MCF 10A (cell line): ENCODE measurements around the gene FOXP3. TPM values are rescaled to one million over a fixed set of nuclear protein-coding genes. Genes with fewer than 3 reads are reported as not detected.

Experiments
- BruUV-seq: library from RNA; stranded (reverse); fragments of 400-500 nt; replicated peaks from 2 replicates; lab custom pipeline; 2021; lab: Mats Ljungman, UMichigan
- CTCF ChIA-PET: fragments of 300-600 bp; sonication (Branson Sonifier 250); formaldehyde crosslinking; extraction: SDS; loops from one replicate; lab custom pipeline; 2021; ENCODE audit warnings: antibody characterized with exemption, inconsistent platforms; lab: Yijun Ruan, JAX
- POLR2A ChIA-PET: fragments of 300-600, 350-650 bp; sonication (Branson Sonifier 250); formaldehyde crosslinking; extraction: SDS; loops from one replicate; lab custom pipeline; 2020; ENCODE audit warnings: antibody characterized with exemption, inconsistent platforms; lab: Yijun Ruan, JAX
- DNase-seq: peaks from one replicate; pipeline ENCODE4 v3.0.0-alpha.2; 2018; ENCODE audit not compliant: unreplicated experiment
- H3K27ac Mint-ChIP-seq: one replicate; pipeline ENCODE4 v1.8.0; 2022; ENCODE audit warnings: mild to moderate bottlenecking, low read depth, mixed read lengths; ENCODE audit not compliant: unreplicated experiment
- H3K27me3 Mint-ChIP-seq: one replicate; pipeline ENCODE4 v1.8.0; 2022; ENCODE audit warnings: mixed read lengths; ENCODE audit not compliant: insufficient read depth, unreplicated experiment
- H3K36me3 Mint-ChIP-seq: one replicate; pipeline ENCODE4 v1.8.0; 2022; ENCODE audit warnings: mild to moderate bottlenecking, moderate library complexity, mixed read lengths; ENCODE audit not compliant: insufficient read depth, unreplicated experiment
- H3K4me1 Mint-ChIP-seq: one replicate; pipeline ENCODE4 v1.8.0; 2022; ENCODE audit warnings: mixed read lengths; ENCODE audit not compliant: insufficient read depth, unreplicated experiment
- H3K4me3 Mint-ChIP-seq: one replicate; pipeline ENCODE4 v1.8.0; 2022; ENCODE audit warnings: mild to moderate bottlenecking, moderate library complexity, mixed read lengths; ENCODE audit not compliant: unreplicated experiment
- H3K9me3 Mint-ChIP-seq: one replicate; pipeline ENCODE4 v1.8.0; 2022; ENCODE audit warnings: mixed read lengths; ENCODE audit not compliant: unreplicated experiment
- intact Hi-C: fragments of 100-400 bp; cut with micrococcal nuclease; formaldehyde crosslinking; loops from 2 replicates; pipeline ENCODE4 v1.14.1; 2022
- total RNA-seq: library from RNA; stranded (reverse); gene quantifications from 2 replicates; pipeline ENCODE4 v1.2.3, GENCODE V29; 2022
- TF ChIP-seq, protein P1 (sequence below): fragments of 200-600 bp; IDR thresholded peaks from one replicate; pipeline ENCODE4 v1.8.0; 2022; ENCODE audit warnings: antibody characterized with exemption, mild to moderate bottlenecking; ENCODE audit not compliant: unreplicated experiment

FOXP3 gene
- total RNA-seq, 1 experiment from 2014 or later, result 0.26 TPM

DNA sequence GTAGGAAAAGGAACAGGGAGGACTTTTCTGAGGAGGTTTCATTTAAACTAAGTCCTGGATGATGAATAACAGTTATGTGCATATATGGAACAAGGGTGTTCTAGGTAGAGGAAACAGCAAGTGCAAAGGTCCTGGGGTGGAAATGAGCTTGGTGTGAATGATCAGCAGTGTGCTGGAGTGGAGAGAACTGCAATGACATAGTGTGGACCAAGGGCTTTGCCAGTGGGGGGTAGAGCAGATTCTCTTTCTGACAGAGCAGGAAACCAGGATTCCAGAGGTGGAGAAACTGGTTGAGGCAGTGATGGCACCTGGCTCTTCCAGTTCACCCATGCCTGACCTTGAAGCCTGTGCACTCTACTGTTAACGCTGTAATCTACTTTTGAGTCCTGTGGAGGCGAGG lies 6.8 kb upstream of the FOXP3 start:
- intact Hi-C loops, result no loop called here
- TF ChIP-seq, protein P1, sequence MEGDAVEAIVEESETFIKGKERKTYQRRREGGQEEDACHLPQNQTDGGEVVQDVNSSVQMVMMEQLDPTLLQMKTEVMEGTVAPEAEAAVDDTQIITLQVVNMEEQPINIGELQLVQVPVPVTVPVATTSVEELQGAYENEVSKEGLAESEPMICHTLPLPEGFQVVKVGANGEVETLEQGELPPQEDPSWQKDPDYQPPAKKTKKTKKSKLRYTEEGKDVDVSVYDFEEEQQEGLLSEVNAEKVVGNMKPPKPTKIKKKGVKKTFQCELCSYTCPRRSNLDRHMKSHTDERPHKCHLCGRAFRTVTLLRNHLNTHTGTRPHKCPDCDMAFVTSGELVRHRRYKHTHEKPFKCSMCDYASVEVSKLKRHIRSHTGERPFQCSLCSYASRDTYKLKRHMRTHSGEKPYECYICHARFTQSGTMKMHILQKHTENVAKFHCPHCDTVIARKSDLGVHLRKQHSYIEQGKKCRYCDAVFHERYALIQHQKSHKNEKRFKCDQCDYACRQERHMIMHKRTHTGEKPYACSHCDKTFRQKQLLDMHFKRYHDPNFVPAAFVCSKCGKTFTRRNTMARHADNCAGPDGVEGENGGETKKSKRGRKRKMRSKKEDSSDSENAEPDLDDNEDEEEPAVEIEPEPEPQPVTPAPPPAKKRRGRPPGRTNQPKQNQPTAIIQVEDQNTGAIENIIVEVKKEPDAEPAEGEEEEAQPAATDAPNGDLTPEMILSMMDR, result no peak
- no peaks in the 10 kb centered on the region for H3K36me3 Mint-ChIP-seq
- peak overlapping the region; percentile 85 for H3K27ac Mint-ChIP-seq
- H3K4me1 Mint-ChIP-seq, result peaks cover 12% of the 10 kb centered on the region
- ChIA-PET CTCF (no interaction called here), POLR2A (no interaction called here)
- TSS peak; percentile 28 for BruUV-seq
- no peak for DNase-seq
- H3K27me3 Mint-ChIP-seq, result no peaks in the 10 kb centered on the region
- H3K4me3 Mint-ChIP-seq, result peak overlapping the region; percentile 90
- H3K9me3 Mint-ChIP-seq, result peaks cover 7% of the 10 kb centered on the region

DNA sequence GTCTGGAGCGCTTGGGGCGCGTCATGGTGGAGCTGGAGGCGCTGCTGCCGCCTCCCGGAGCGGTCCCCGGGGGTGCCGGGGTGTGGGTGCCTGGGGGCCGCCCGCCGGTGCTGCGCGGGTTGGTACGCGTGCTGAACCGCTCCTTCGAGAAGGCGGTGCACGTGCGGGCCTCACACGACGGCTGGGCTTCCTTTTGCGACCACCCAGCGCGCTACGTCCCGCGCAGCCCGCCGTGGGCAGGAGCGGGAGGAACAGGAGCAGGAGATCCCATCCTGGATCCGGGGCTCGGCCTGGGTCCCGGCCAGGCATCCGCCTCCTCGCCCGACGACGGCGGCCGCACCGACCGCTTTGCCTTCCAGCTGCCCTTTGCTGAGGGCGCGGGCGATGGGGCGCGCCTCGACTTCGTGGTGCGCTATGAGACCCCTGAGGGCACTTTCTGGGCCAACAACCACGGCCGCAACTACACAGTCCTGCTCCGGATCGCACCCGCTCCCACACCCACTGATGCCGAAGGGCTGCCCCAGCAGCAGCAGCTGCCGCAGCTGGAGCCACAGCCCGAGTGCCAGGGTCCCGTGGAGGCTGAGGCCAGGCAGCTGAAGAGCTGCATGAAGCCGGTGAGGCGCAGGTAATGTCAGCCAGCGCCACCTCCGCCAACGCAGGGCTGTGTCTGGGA lies 5.9 kb upstream of the FOXP3 start:
- DNase-seq, result no peak
- POLR2A ChIA-PET, result interaction anchor here (0.7 to 1.1 kb wide), 2 partner anchors 431 to 469 kb away, joined by 3 read pairs; partner anchors contain the start of gene HDAC6
- Mint-ChIP-seq H3K4me3 (peak overlapping the region; percentile 90), H3K27ac (peak overlapping the region; percentile 85), H3K27me3 (no peaks in the 10 kb centered on the region), H3K36me3 (no peaks in the 10 kb centered on the region), H3K9me3 (peaks cover 7% of the 10 kb centered on the region), H3K4me1 (peaks cover 12% of the 10 kb centered on the region)
- TF ChIP-seq, protein P1, result no peak
- CTCF ChIA-PET, result interaction anchor here (0.7 kb wide), 1 partner anchor 115 kb away, joined by 3 read pairs; no protein-coding TSS in a partner anchor
- no TSS peak for BruUV-seq
- intact Hi-C loops, result no loop called here

DNA sequence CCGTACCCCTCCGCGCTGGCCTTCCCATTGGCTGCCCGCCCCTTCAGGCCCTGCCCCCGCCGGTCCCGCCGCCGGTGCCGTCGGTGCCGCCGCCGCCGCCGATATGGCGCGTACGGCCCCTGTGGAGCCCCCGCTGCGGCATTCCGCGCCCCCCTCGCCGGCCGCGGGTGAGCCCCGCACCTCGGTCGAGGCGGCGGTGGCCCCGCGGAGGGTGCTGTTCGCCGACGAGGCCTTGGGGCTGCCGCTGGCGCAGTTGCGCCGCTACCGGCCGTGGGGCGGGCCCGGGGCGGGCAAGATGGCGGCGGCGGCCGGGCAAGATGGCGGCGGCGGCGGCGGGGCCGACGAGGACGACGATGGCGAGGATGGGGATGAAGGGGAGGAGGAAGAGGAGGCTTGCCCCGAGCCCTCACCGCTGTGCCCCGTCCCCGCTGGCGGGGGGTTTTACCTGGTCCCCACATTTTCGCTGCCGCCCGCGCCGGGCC lies 5.3 kb upstream of the FOXP3 start, which contains the start of gene PPP1R3F:
Gene PPP1R3F, plus strand, starts transcription at position 27 of the 482 bp plus-strand sequence. Its CDS starts 77 bp downstream, at position 104.
- no peak for DNase-seq
- no peaks in the 10 kb centered on the region for H3K27me3 Mint-ChIP-seq
- H3K27ac Mint-ChIP-seq, result peak within 1 kb of the TSS; percentile 97
- H3K9me3 Mint-ChIP-seq, result peaks cover 7% of the 10 kb centered on the region
- no TSS peak for BruUV-seq
- TF ChIP-seq, protein P1, result no peak
- intact Hi-C loops, result loop anchor here (1.0 kb wide), 1 partner anchor 79 kb away; no protein-coding TSS in a partner anchor
- POLR2A ChIA-PET, result interaction anchor here (1.1 to 1.7 kb wide), 6 partner anchors 11 to 468 kb away, joined by 3 to 12 read pairs (median 6); partner anchors contain the start of gene HDAC6
- peaks cover 12% of the 10 kb centered on the region for H3K4me1 Mint-ChIP-seq
- CTCF ChIA-PET, result interaction anchor here (0.7 kb wide), 1 partner anchor 114 kb away, joined by 3 read pairs; no protein-coding TSS in a partner anchor
- no peaks in the 10 kb centered on the region for H3K36me3 Mint-ChIP-seq
- peak within 1 kb of the TSS; percentile 90 for H3K4me3 Mint-ChIP-seq
